Dendritic cell treated with granulocyte-macrophage colony-stimulating factor and Interleukin-4, amounts not matched to agents 40 ng/mL and 50 ng/mL, for 4 days (primary cell): ENCODE data around the gene HOXB6.
A peak's percentile ranks its signal among the peaks of the same experiment; 100 is the strongest.

Experiments
- H3K27ac Mint-ChIP-seq: one replicate; pipeline ENCODE4 v1.8.0; 2022; ENCODE audit warnings: mild to moderate bottlenecking, mixed read lengths
- H3K27me3 Mint-ChIP-seq: one replicate; pipeline ENCODE4 v1.8.0; 2022; ENCODE audit warnings: mild to moderate bottlenecking, mixed read lengths
- H3K36me3 Mint-ChIP-seq: one replicate; pipeline ENCODE4 v1.8.0; 2022; ENCODE audit warnings: low read depth, mixed read lengths
- H3K4me1 Mint-ChIP-seq: one replicate; pipeline ENCODE4 v1.8.0; 2022; ENCODE audit warnings: low read depth, mixed read lengths
- H3K4me3 Mint-ChIP-seq: one replicate; pipeline ENCODE4 v1.8.0; 2022; ENCODE audit warnings: mild to moderate bottlenecking, moderate library complexity, mixed read lengths
- H3K9me3 Mint-ChIP-seq: one replicate; pipeline ENCODE4 v1.8.0; 2022; ENCODE audit warnings: mixed read lengths
- intact Hi-C: fragments of 100-400 bp; cut with micrococcal nuclease; formaldehyde crosslinking; loops from one replicate; pipeline ENCODE4 v1.15.0; 2022

Gene HOXB6

DNA sequence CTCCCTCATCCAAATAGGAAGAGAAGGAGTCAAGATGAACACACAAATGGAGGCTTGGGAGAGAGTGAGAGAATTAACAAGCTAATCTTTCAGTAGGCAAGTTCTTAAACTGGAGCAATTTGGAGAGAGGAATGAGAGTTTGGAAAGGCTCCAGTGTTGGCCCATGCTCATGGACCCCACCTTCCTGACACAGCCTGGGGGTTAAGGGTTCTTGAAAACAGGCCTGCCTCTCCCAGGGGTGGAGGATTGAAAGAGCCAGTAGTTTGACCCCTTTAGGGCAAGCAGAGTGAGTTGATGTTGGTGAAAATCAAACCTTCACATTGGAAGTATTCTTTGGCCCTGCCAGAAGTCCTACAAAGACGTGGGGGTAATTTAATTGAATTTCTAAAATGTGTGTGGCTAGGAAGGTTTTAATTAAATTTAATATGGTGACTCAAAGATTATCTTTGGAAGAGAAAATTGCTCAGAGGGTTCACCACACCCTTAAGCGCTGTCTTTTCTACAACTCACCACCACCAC, 20.5 kb downstream of the HOXB6 start:
- H3K27me3 Mint-ChIP-seq, result peaks cover 100% of the 10 kb centered on the region
- intact Hi-C loops, result no loop called here
- no peak overlapping the region for H3K27ac Mint-ChIP-seq
- no peaks in the 10 kb centered on the region for H3K9me3 Mint-ChIP-seq
- no peaks in the 10 kb centered on the region for H3K36me3 Mint-ChIP-seq
- no peak overlapping the region for H3K4me3 Mint-ChIP-seq
- peaks cover 69% of the 10 kb centered on the region for H3K4me1 Mint-ChIP-seq

- Mint-ChIP-seq H3K9me3 (no peaks in the 10 kb centered on the region), H3K4me3 (no peak overlapping the region), H3K36me3 (no peaks in the 10 kb centered on the region), H3K4me1 (peaks cover 74% of the 10 kb centered on the region), H3K27me3 (peaks cover 100% of the 10 kb centered on the region), H3K27ac (no peak overlapping the region)
- intact Hi-C loops, result no loop called here
These were observed 21.0 kb downstream of the HOXB6 start for GRCh38 chr17:48583708-48584222.

- Mint-ChIP-seq H3K4me3 (no peak overlapping the region), H3K36me3 (no peaks in the 10 kb centered on the region), H3K9me3 (no peaks in the 10 kb centered on the region), H3K4me1 (peaks cover 70% of the 10 kb centered on the region), H3K27me3 (peaks cover 97% of the 10 kb centered on the region), H3K27ac (no peak overlapping the region)
- intact Hi-C loops, result no loop called here
These were observed 22.1 kb downstream of the HOXB6 start for GRCh38 chr17:48582750-48583069.

DNA sequence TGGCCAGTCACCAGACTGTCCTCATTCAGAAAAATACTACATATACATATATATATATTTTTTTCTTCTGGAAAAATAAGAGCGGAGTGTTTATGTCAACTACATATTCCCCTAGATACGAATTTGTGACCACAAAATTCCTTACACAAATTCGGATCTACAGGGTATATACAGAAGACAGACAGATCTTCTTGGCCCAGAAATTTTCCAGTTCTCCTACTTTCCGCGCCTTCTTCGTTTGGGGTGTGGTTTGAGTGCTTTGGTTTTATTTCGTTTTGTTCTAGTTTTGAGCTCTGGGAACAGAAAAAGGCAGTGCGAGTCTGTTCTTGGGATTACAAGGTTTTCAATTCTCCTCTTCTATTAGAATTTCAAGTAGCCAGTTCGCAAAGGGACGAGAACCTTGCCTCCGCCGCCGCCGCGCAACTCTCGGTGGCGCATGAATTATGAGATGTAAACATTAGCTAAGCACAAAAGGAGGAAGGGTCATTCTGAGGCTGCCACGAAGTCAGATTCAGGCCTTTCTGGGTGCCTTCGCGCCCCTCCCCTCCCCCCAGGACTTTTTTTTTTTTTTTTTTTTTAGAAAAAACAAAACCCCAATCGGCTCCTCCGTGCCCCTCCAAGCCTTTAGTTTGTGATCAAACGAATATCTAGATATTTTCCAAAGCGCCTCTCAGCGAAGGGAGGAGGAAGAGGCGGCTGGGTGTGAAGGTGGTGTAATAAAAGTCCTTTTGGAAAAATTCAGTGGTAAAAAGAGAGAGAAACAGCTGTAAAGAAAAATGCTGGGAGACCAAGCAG, 24.8 kb downstream of the HOXB6 start:
- H3K4me1 Mint-ChIP-seq, result peaks cover 60% of the 10 kb centered on the region
- no peaks in the 10 kb centered on the region for H3K36me3 Mint-ChIP-seq
- intact Hi-C loops, result no loop called here
- peaks cover 95% of the 10 kb centered on the region for H3K27me3 Mint-ChIP-seq
- H3K27ac Mint-ChIP-seq, result no peak overlapping the region
- H3K9me3 Mint-ChIP-seq, result no peaks in the 10 kb centered on the region
- peak overlapping the region; percentile 60 for H3K4me3 Mint-ChIP-seq

GRCh38 chr17:48579471-48579759, 25.4 kb downstream of the HOXB6 start:
- Mint-ChIP-seq H3K27ac (no peak overlapping the region), H3K36me3 (no peaks in the 10 kb centered on the region), H3K4me1 (peaks cover 56% of the 10 kb centered on the region), H3K27me3 (peaks cover 94% of the 10 kb centered on the region), H3K9me3 (no peaks in the 10 kb centered on the region), H3K4me3 (peak overlapping the region; percentile 4)
- intact Hi-C loops, result no loop called here

GRCh38 chr17:48578616-48579470, 25.9 kb downstream of the HOXB6 start:
- Mint-ChIP-seq H3K4me3 (peak overlapping the region; percentile 68), H3K9me3 (no peaks in the 10 kb centered on the region), H3K27ac (peak overlapping the region; percentile 60), H3K27me3 (peaks cover 93% of the 10 kb centered on the region), H3K4me1 (peaks cover 56% of the 10 kb centered on the region), H3K36me3 (no peaks in the 10 kb centered on the region)
- intact Hi-C loops, result no loop called here

GRCh38 chr17:48577946-48578615, 26.7 kb downstream of the HOXB6 start, which contains the start of gene HOXB4:
TSS of gene HOXB4 (minus strand) at chr17:48578350. CDS start at chr17:48578319, 31 bp downstream.
- peaks cover 85% of the 10 kb centered on the region for H3K27me3 Mint-ChIP-seq

GRCh38 chr17:48577330-48577945, 27.3 kb downstream of the HOXB6 start:
- Mint-ChIP-seq H3K4me3 (peak overlapping the region; percentile 55), H3K27me3 (peaks cover 79% of the 10 kb centered on the region), H3K36me3 (no peaks in the 10 kb centered on the region), H3K9me3 (no peaks in the 10 kb centered on the region), H3K4me1 (peaks cover 51% of the 10 kb centered on the region), H3K27ac (no peak overlapping the region)
- intact Hi-C loops, result no loop called here

More at GRCh38 chr17:48577946-48578615, 26.7 kb downstream of the HOXB6 start, which contains the start of gene HOXB4:
- peak within 1 kb of the TSS; percentile 60 for H3K27ac Mint-ChIP-seq
- no peaks in the 10 kb centered on the region for H3K9me3 Mint-ChIP-seq
- intact Hi-C loops, result no loop called here
- no peaks in the 10 kb centered on the region for H3K36me3 Mint-ChIP-seq
- H3K4me1 Mint-ChIP-seq, result peaks cover 56% of the 10 kb centered on the region
- peak within 1 kb of the TSS; percentile 68 for H3K4me3 Mint-ChIP-seq

DNA sequence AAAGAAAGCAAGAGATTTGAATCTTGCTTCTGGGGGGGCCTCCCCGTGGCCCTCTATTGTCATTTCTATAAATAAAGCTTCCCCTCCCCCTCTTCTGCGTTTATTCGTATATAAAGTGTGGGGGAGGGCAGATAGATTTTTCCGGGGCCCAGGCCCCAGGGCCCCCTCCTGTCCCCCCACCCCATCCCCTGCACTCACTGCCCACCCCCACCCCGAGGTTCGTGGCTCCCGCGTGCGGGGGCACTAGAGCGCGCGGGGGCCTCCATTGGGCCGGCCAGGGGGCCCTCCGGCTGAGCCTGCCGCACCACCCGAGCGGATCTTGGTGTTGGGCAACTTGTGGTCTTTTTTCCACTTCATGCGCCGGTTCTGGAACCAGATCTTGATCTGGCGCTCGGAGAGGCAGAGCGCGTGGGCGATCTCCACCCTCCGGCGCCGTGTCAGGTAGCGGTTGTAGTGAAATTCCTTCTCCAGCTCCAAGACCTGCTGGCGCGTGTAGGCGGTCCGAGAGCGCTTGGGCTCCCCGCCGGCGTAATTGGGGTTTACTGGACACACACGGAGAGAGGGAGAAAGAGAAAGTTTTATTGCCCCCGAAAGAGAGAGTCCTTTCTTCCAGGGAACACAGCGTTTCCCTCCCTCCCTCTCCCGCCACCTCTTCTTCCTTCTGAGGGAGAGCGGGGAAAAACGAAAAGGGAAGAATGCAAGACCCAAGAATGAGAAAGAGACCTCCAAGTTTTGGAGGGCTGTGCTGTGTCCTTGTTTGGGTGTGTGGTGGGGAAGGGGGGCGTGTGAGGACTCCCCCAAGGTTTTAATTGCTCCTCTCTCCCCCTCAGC, 28.1 kb downstream of the HOXB6 start:
- no peaks in the 10 kb centered on the region for H3K36me3 Mint-ChIP-seq
- H3K27me3 Mint-ChIP-seq, result peaks cover 71% of the 10 kb centered on the region
- H3K27ac Mint-ChIP-seq, result no peak overlapping the region
- no peaks in the 10 kb centered on the region for H3K9me3 Mint-ChIP-seq
- intact Hi-C loops, result no loop called here
- H3K4me1 Mint-ChIP-seq, result peaks cover 44% of the 10 kb centered on the region
- peak overlapping the region; percentile 64 for H3K4me3 Mint-ChIP-seq

DNA sequence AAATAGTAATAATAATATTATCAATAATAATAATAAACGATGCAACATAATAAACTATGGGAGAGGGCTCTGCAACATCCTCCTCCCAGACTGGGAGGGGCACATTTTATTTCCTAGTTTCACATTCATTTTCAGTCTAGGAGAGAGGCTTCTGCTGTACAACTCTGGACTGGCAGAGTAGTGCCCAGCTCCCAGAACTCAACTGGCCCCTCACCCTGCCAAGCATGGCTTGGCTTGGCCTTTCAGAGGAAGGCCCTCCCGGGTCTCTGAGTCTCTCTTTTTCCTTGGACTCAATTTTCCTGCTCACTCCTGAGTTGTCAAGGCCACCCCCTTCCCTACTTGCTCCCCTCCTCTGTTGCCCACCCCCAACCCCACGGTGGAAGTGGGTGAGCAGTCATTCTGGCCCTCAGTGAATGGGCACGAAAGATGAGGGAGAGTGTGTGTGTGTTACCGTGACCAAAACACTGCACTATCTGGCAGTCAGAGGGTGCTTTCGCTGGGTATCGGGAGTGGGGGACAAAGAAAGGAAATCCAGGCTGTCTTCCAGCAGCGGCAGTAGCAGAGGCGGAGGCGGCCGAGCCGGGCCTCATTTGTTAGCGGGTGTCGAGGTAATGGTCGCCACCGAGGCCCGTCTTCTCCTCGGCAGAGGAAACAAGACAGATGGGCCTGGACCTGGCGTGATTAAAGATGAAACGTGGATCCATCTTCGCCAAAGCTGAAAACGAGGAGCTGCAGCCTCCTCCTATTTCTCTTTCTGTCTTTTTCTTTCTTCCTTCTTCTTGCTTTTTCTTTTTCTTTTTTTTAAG, 28.9 kb downstream of the HOXB6 start:
- peaks cover 40% of the 10 kb centered on the region for H3K4me1 Mint-ChIP-seq
- H3K27ac Mint-ChIP-seq, result no peak overlapping the region
- H3K9me3 Mint-ChIP-seq, result no peaks in the 10 kb centered on the region
- H3K4me3 Mint-ChIP-seq, result no peak overlapping the region
- H3K27me3 Mint-ChIP-seq, result peaks cover 63% of the 10 kb centered on the region
- H3K36me3 Mint-ChIP-seq, result no peaks in the 10 kb centered on the region
- intact Hi-C loops, result no loop called here

DNA sequence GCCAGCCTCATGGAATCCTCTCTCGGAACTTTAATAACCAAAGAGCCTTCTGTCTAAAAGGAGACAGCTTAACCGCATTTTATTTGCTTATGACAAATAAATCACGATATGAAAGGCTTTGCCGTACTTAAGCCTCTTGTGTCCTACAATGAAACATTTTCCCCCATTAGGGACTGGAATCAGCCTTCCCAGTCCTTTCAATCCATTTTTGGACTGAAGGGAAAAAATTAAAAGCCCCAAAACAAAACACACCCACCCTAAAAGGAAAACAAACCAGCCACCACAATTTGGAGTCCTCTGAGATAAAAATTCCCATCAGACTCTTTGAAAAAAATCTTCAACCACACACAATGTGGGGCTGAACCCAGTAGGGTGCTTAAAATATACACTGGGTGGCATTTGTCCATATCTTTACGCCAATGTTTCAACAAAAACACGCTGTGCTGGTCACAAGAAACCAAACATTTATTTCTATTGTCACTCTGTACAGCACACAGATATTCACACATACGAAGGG, 29.7 kb downstream of the HOXB6 start:
- Mint-ChIP-seq H3K4me3 (no peak overlapping the region), H3K27ac (no peak overlapping the region), H3K9me3 (no peaks in the 10 kb centered on the region), H3K4me1 (peaks cover 35% of the 10 kb centered on the region), H3K27me3 (peaks cover 56% of the 10 kb centered on the region), H3K36me3 (no peaks in the 10 kb centered on the region)
- intact Hi-C loops, result no loop called here

DNA sequence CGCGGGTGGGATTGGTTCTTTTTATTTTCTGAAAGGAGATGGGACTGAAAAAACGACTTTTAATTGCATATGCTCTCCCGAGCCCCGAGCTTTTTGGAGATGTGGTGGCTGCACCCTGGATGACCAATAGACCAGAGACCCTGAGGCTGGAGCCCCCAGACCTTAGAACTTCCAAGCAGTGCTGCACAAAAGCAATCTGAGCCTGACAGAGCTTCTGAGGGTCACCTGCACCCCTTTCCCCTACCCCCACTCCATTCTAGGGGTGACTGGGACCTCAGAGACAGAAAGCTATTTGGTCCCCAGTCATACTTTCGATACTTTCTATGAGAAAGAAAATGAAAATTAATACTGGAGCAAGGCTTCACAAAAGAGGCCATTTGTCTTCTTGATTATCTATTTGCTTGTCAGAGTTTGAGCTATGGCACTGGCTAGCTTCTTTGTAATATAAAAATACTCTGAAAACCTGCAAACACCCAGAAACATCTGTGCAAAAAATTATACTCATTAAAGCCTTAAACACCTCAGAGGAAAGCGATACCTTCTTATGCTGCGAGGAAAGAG, 30.2 kb downstream of the HOXB6 start:
- intact Hi-C loops, result no loop called here
- Mint-ChIP-seq H3K36me3 (no peaks in the 10 kb centered on the region), H3K27me3 (peaks cover 50% of the 10 kb centered on the region), H3K9me3 (no peaks in the 10 kb centered on the region), H3K27ac (no peak overlapping the region), H3K4me1 (peaks cover 30% of the 10 kb centered on the region), H3K4me3 (no peak overlapping the region)
